CD14-positive monocyte (primary cell): ENCODE data around the gene BACH2. TPM values are rescaled to one million over a fixed set of nuclear protein-coding genes. Genes with fewer than 3 reads are reported as not detected.

Experiments used
- DNase-seq, 3 donors: peaks; one replicate each; pipeline ENCODE4 v3.0.0-alpha.2; 2011 to 2022
- H2AFZ ChIP-seq: 2 replicates; pipeline ENCODE4 v1.6.0; 2012; ENCODE audit warnings: mild to moderate bottlenecking, low read depth, low read length, inconsistent platforms; ENCODE audit not compliant: insufficient read depth, poor library complexity, severe bottlenecking
- H3K27ac ChIP-seq, 2 donors: 1 replicate in 1 of 2; 2 replicates in 1 of 2; pipeline ENCODE4 v1.5.1; 2012 to 2013; ENCODE audit warnings: low read length in 2 of 2, control low read depth in 1 of 2, inconsistent platforms in 1 of 2, low read depth in 1 of 2, mild to moderate bottlenecking in 1 of 2
- H3K27me3 ChIP-seq, 2 donors: one replicate each; pipeline versions ENCODE4 v1.6.0 to v1.6.1; 2011 to 2013; ENCODE audit warnings: low read length in 2 of 2; ENCODE audit not compliant: control insufficient read depth in 2 of 2, insufficient read depth in 2 of 2
- H3K36me3 ChIP-seq, 2 donors: replicated peaks in 1 of 2; 1 replicate in 1 of 2; 2 replicates in 1 of 2; pipeline versions ENCODE4 v1.5.1 to v1.6.1; 2012 to 2013; ENCODE audit warnings: low read length in 2 of 2, control low read depth in 1 of 2, inconsistent platforms in 1 of 2, mild to moderate bottlenecking in 1 of 2; ENCODE audit not compliant: insufficient read depth in 2 of 2, control insufficient read depth in 1 of 2
- H3K4me1 ChIP-seq, 2 donors: 1 replicate in 1 of 2; 2 replicates in 1 of 2; pipeline versions ENCODE4 v1.5.1 to v1.6.1; 2012 to 2013; ENCODE audit warnings: low read length in 2 of 2, control low read depth in 1 of 2, inconsistent platforms in 1 of 2, mild to moderate bottlenecking in 1 of 2, moderate library complexity in 1 of 2; ENCODE audit not compliant: insufficient read depth in 2 of 2, control insufficient read depth in 1 of 2
- H3K4me2 ChIP-seq: replicated peaks from 2 replicates; pipeline ENCODE3; 2012; ENCODE audit warnings: low read length, moderate library complexity, mild to moderate bottlenecking; ENCODE audit not compliant: poor library complexity, severe bottlenecking; ENCODE audit errors: extremely low read depth
- H3K4me3 ChIP-seq, 3 experiments: fragments of 200-600 bp in 1 of 3; sonication (generic) in 1 of 3; replicated peaks in 1 of 3; 1 replicate in 2 of 3; 2 replicates in 1 of 3; pipeline ENCODE4 v1.5.1; 2011 to 2013; ENCODE audit warnings: low read length in 3 of 3, mild to moderate bottlenecking in 3 of 3, control low read depth in 2 of 3, low read depth in 2 of 3, inconsistent platforms in 1 of 3, moderate library complexity in 1 of 3
- H3K79me2 ChIP-seq: 2 replicates; pipeline ENCODE4 v1.6.0; 2012; ENCODE audit warnings: mild to moderate bottlenecking, control low read depth, inconsistent platforms, low read length, moderate library complexity; ENCODE audit not compliant: insufficient read depth
- H3K9ac ChIP-seq: 2 replicates; pipeline ENCODE4 v1.6.0; 2017; ENCODE audit warnings: low read length, mild to moderate bottlenecking; ENCODE audit not compliant: insufficient read depth, poor library complexity, severe bottlenecking
- H3K9me3 ChIP-seq, 2 donors: replicated peaks in 1 of 2; 1 replicate in 1 of 2; 2 replicates in 1 of 2; pipeline versions ENCODE4 v1.5.1 to v1.6.1; 2012 to 2013; ENCODE audit warnings: low read length in 2 of 2, control low read depth in 1 of 2; ENCODE audit not compliant: control insufficient read depth in 1 of 2, insufficient read depth in 1 of 2
- H4K20me1 ChIP-seq: 2 replicates; pipeline ENCODE4 v1.6.0; 2012; ENCODE audit warnings: mild to moderate bottlenecking, low read length, control low read depth, moderate library complexity; ENCODE audit not compliant: insufficient read depth
- H3K27ac Mint-ChIP-seq, 7 donors: one replicate each; pipeline ENCODE4 v1.8.0; 2020; ENCODE audit warnings: mild to moderate bottlenecking in 7 of 7, mixed read lengths in 7 of 7, moderate library complexity in 6 of 7, inconsistent platforms in 2 of 7
- H3K27me3 Mint-ChIP-seq, 3 donors: one replicate each; pipeline ENCODE4 v1.8.0; 2021 to 2022; ENCODE audit warnings: low read depth in 3 of 3, mild to moderate bottlenecking in 3 of 3, mixed read lengths in 3 of 3, moderate library complexity in 3 of 3, inconsistent platforms in 1 of 3
- H3K36me3 Mint-ChIP-seq, 2 donors: one replicate each; pipeline ENCODE4 v1.8.0; 2020; ENCODE audit warnings: mixed read lengths in 2 of 2, inconsistent platforms in 1 of 2, mild to moderate bottlenecking in 1 of 2
- H3K4me1 Mint-ChIP-seq: one replicate; pipeline ENCODE4 v1.8.0; 2020; ENCODE audit warnings: mild to moderate bottlenecking, mixed read lengths
- H3K4me3 Mint-ChIP-seq, 2 donors: one replicate each; pipeline ENCODE4 v1.8.0; 2020; ENCODE audit warnings: mild to moderate bottlenecking in 2 of 2, mixed read lengths in 2 of 2, moderate library complexity in 1 of 2
- H3K9me3 Mint-ChIP-seq, 7 donors: one replicate each; pipeline ENCODE4 v1.8.0; 2020 to 2022; ENCODE audit warnings: mixed read lengths in 7 of 7, mild to moderate bottlenecking in 6 of 7, moderate library complexity in 6 of 7, inconsistent platforms in 2 of 7
- CTCF ChIP-seq: fragments of 200-600 bp; IDR thresholded peaks from one replicate; pipeline ENCODE4 v1.8.0; 2022; ENCODE audit warnings: antibody characterized with exemption, mild to moderate bottlenecking
- WGBS: methylation state at CpG from one replicate; pipeline ENCODE4 v1.1.5; 2013; ENCODE audit warnings: missing lambda C conversion rate; ENCODE audit not compliant: insufficient coverage; 5-methylcytosine and 5-hydroxymethylcytosine counted together
- intact Hi-C, 2 donors: fragments of 100-400 bp; cut with micrococcal nuclease; formaldehyde crosslinking; loops; one replicate each; pipeline versions ENCODE4 v1.15.0 to v1.15.1; 2023
- polyA plus RNA-seq, 3 donors: library from polyadenylated mRNA; depleted of rRNA in 1 of 3; unstranded in 2 of 3; stranded (reverse) in 1 of 3; fragments of 300-500 nt in 2 of 3; fragments of >200 nt in 1 of 3; fragmentation: Illumina TruSeq in 2 of 3; gene quantifications; 1 replicate in 2 of 3; 2 replicates in 1 of 3; pipeline ENCODE4 v1.2.3, GENCODE V29; 2012 to 2021

The BACH2 gene
- polyA plus RNA-seq, 3 donors: 0.04 to 0.09 (median 0.05) TPM

GRCh38 chr6:90315354-90315950, 18.8 kb upstream of the BACH2 start:
- Mint-ChIP-seq H3K27ac (no peak overlapping the region), H3K36me3 (no peaks in the 10 kb centered on the region), H3K9me3 (no peaks in the 10 kb centered on the region), H3K4me3 (no peak overlapping the region), H3K4me1 (no peaks in the 10 kb centered on the region), H3K27me3 (peaks cover 0 to 3% (median 2%) of the 10 kb centered on the region in 3 donors)
- H2AFZ ChIP-seq: no peak overlapping the region
- no peaks in the 10 kb centered on the region for H3K27me3 ChIP-seq
- intact Hi-C loops: no loop called here
- no peaks in the 10 kb centered on the region for H3K79me2 ChIP-seq
- H4K20me1 ChIP-seq: no peaks in the 10 kb centered on the region
- WGBS: 100% methylated on average over 1 of the region's 4 CpGs
- no peak overlapping the region for H3K4me2 ChIP-seq
- no peaks in the 10 kb centered on the region for H3K36me3 ChIP-seq
- no peak overlapping the region for H3K4me3 ChIP-seq
- no peaks in the 10 kb centered on the region for H3K9me3 ChIP-seq
- TF ChIP-seq CTCF: no peak
- H3K9ac ChIP-seq: no peak overlapping the region
- H3K27ac ChIP-seq: no peak overlapping the region
- H3K4me1 ChIP-seq: no peaks in the 10 kb centered on the region
- DNase-seq: no peak

GRCh38 chr6:90314514-90314913, 17.9 kb upstream of the BACH2 start:
- no peak overlapping the region for H3K27ac ChIP-seq
- no peaks in the 10 kb centered on the region for H3K9me3 ChIP-seq
- 67% methylated on average over 3 of the region's 4 CpGs for WGBS
- no peaks in the 10 kb centered on the region for H3K36me3 Mint-ChIP-seq
- H3K27me3 Mint-ChIP-seq: peaks cover 0 to 3% (median 2%) of the 10 kb centered on the region in 3 donors
- H3K27ac Mint-ChIP-seq: peak overlapping the region in 1 of 7 donors; percentile 6
- no peaks in the 10 kb centered on the region for H3K4me1 ChIP-seq
- H3K9ac ChIP-seq: no peak overlapping the region
- peaks cover 0 to 3% (median 0%) of the 10 kb centered on the region in 7 donors for H3K9me3 Mint-ChIP-seq
- H3K4me1 Mint-ChIP-seq: no peaks in the 10 kb centered on the region
- H3K4me3 ChIP-seq: no peak overlapping the region
- H3K36me3 ChIP-seq: no peaks in the 10 kb centered on the region
- no peak for TF ChIP-seq CTCF
- H3K27me3 ChIP-seq: no peaks in the 10 kb centered on the region
- no peak for DNase-seq
- H3K79me2 ChIP-seq: no peaks in the 10 kb centered on the region
- intact Hi-C loops: no loop called here
- H4K20me1 ChIP-seq: no peaks in the 10 kb centered on the region
- no peak overlapping the region for H3K4me3 Mint-ChIP-seq
- no peak overlapping the region for H3K4me2 ChIP-seq
- H2AFZ ChIP-seq: no peak overlapping the region
